Sigmoid colon (tissue), 4 donors: ENCODE results near the gene AEBP1.

Source experiments
- EP300 ChIP-seq, 4 donors: sonication (generic); formaldehyde crosslinking; IDR thresholded peaks; one replicate each; pipeline ENCODE4 v1.6.1; 2017; ENCODE audit warnings: antibody characterized with exemption in 4 of 4
- POLR2A ChIP-seq, 2 donors: fragments of 450-650 bp; IDR thresholded peaks; one replicate each; pipeline ENCODE4 v1.6.1; 2016; ENCODE audit warnings: antibody characterized with exemption in 2 of 2, mild to moderate bottlenecking in 2 of 2, moderate library complexity in 2 of 2
- TF ChIP-seq, protein P1 (sequence below), 4 experiments: fragments of 450-650 bp in 3 of 4; fragments of 200-600 bp in 1 of 4; IDR thresholded peaks; one replicate each; pipeline ENCODE4 v1.5.1; 2016 to 2019; ENCODE audit warnings: antibody characterized with exemption in 4 of 4, mild to moderate bottlenecking in 3 of 4, moderate library complexity in 2 of 4

DNA sequence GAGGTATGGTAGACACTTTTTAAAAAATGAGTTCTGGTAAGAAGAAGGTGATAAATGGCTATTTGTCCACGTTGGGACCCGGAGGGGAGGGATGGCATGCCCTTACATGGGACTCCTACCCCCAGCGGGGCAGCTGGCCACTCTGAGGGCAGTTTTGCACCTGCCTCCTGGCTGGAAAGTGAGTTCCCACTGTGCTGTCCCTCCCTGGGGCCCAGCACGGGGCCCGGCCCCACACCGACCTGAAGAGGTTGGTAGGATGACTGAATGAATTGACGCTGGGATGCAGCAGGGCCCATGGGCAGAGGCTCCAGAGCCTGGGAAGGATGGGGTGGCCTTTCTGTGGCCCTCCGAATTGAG is 601 bp upstream of the AEBP1 start:
- TF ChIP-seq, protein P1, sequence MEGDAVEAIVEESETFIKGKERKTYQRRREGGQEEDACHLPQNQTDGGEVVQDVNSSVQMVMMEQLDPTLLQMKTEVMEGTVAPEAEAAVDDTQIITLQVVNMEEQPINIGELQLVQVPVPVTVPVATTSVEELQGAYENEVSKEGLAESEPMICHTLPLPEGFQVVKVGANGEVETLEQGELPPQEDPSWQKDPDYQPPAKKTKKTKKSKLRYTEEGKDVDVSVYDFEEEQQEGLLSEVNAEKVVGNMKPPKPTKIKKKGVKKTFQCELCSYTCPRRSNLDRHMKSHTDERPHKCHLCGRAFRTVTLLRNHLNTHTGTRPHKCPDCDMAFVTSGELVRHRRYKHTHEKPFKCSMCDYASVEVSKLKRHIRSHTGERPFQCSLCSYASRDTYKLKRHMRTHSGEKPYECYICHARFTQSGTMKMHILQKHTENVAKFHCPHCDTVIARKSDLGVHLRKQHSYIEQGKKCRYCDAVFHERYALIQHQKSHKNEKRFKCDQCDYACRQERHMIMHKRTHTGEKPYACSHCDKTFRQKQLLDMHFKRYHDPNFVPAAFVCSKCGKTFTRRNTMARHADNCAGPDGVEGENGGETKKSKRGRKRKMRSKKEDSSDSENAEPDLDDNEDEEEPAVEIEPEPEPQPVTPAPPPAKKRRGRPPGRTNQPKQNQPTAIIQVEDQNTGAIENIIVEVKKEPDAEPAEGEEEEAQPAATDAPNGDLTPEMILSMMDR (IDR thresholded peaks at IDR 0.05) = no peak
- TF ChIP-seq POLR2A (IDR thresholded peaks at IDR 0.05) = no peak
- no peak for TF ChIP-seq EP300 (IDR thresholded peaks at IDR 0.05)
